OCI-LY3 (cell line): ENCODE measurements around the gene H1-8.

Experiments
- H2AFZ ChIP-seq: fragments of 200-600, 300-600 bp; shearing (Covaris generic); 2 replicates; pipeline ENCODE4 v1.6.0; 2014; ENCODE audit warnings: antibody characterized with exemption, low read depth, low read length
- H3K27ac ChIP-seq: fragments of 200-600, 300-600 bp; sonication (generic); 2 replicates; pipeline ENCODE4 v1.5.1; 2014; ENCODE audit warnings: mild to moderate bottlenecking, low read length, moderate library complexity, mixed read lengths
- H3K27me3 ChIP-seq: fragments of 200-600, 300-600 bp; sonication (generic); 2 replicates; pipeline ENCODE4 v1.6.1; 2014; ENCODE audit warnings: low read depth, low read length, mixed read lengths
- H3K36me3 ChIP-seq: fragments of 200-600, 300-600 bp; sonication (generic); replicated peaks from 2 replicates; pipeline ENCODE3; 2014; ENCODE audit warnings: low read depth, low read length, mixed read lengths
- H3K4me1 ChIP-seq: fragments of 300-600, 200-600 bp; sonication (generic); 2 replicates; pipeline ENCODE4 v1.6.1; 2014; ENCODE audit warnings: low read length, mixed read lengths
- H3K4me2 ChIP-seq: fragments of 200-600, 300-600 bp; sonication (generic); 2 replicates; pipeline ENCODE4 v1.6.1; 2014; ENCODE audit warnings: low read length, mixed read lengths
- H3K4me3 ChIP-seq: fragments of 300-600, 200-600 bp; sonication (generic); 2 replicates; pipeline ENCODE4 v1.5.1; 2014; ENCODE audit warnings: antibody characterized with exemption, mild to moderate bottlenecking, low read length, moderate library complexity
- H3K79me2 ChIP-seq: fragments of 300-600, 200-600 bp; shearing (Covaris generic); 2 replicates; pipeline ENCODE4 v1.6.1; 2014; ENCODE audit warnings: mild to moderate bottlenecking, low read length, mixed read lengths
- H3K9ac ChIP-seq: fragments of 300-600, 200-600 bp; shearing (Covaris generic); 2 replicates; pipeline ENCODE4 v1.6.0; 2014; ENCODE audit warnings: mild to moderate bottlenecking, low read length, moderate library complexity
- H3K9me3 ChIP-seq: fragments of 200-600, 300-600 bp; shearing (Covaris generic); 2 replicates; pipeline ENCODE4 v1.6.1; 2014; ENCODE audit warnings: low read length, mixed read lengths; ENCODE audit not compliant: insufficient read depth
- H4K20me1 ChIP-seq: fragments of 200-600, 300-600 bp; sonication (generic); 2 replicates; pipeline ENCODE4 v1.6.1; 2016; ENCODE audit warnings: low read length, mixed read lengths; ENCODE audit not compliant: insufficient read depth
- CTCF ChIP-seq: fragments of 200-600, 300-600 bp; sonication (generic); IDR thresholded peaks from 2 replicates; pipeline ENCODE4 v1.5.1; 2014; ENCODE audit warnings: antibody characterized with exemption, low read length, low read depth
- EZH2phosphoT487 ChIP-seq: fragments of 200-600 bp; shearing (Covaris generic); IDR thresholded peaks from 2 replicates; pipeline ENCODE4 v1.6.1; 2018; ENCODE audit warnings: antibody characterized with exemption, mixed run types, low read depth

Gene H1-8

GRCh38 chr3:129564981-129565644 lies 22.1 kb downstream of the H1-8 start:
- no peaks in the 10 kb centered on the region for H3K79me2 ChIP-seq
- H3K9ac ChIP-seq, result no peak overlapping the region
- H4K20me1 ChIP-seq, result no peaks in the 10 kb centered on the region
- no peaks in the 10 kb centered on the region for H3K27me3 ChIP-seq
- no peak for TF ChIP-seq EZH2phosphoT487
- TF ChIP-seq CTCF, result no peak
- H3K4me1 ChIP-seq, result no peaks in the 10 kb centered on the region
- H3K9me3 ChIP-seq, result no peaks in the 10 kb centered on the region
- H3K4me2 ChIP-seq, result no peak overlapping the region
- H3K36me3 ChIP-seq, result no peaks in the 10 kb centered on the region
- H2AFZ ChIP-seq, result no peak overlapping the region
- H3K27ac ChIP-seq, result no peak overlapping the region
- no peak overlapping the region for H3K4me3 ChIP-seq

- no peaks in the 10 kb centered on the region for H3K79me2 ChIP-seq
- H2AFZ ChIP-seq, result no peak overlapping the region
- H3K4me2 ChIP-seq, result no peak overlapping the region
- no peaks in the 10 kb centered on the region for H3K27me3 ChIP-seq
- H3K9ac ChIP-seq, result no peak overlapping the region
- H3K4me1 ChIP-seq, result no peaks in the 10 kb centered on the region
- TF ChIP-seq CTCF, result no peak
- TF ChIP-seq EZH2phosphoT487, result no peak
- no peak overlapping the region for H3K27ac ChIP-seq
- no peaks in the 10 kb centered on the region for H3K9me3 ChIP-seq
- H3K36me3 ChIP-seq, result no peaks in the 10 kb centered on the region
- H3K4me3 ChIP-seq, result no peak overlapping the region
- H4K20me1 ChIP-seq, result no peaks in the 10 kb centered on the region
Observed at GRCh38 chr3:129565902-129566301, 22.9 kb downstream of the H1-8 start.

- no peaks in the 10 kb centered on the region for H3K36me3 ChIP-seq
- no peak overlapping the region for H3K4me2 ChIP-seq
- H3K4me1 ChIP-seq, result no peaks in the 10 kb centered on the region
- no peak overlapping the region for H3K4me3 ChIP-seq
- H3K9ac ChIP-seq, result no peak overlapping the region
- no peaks in the 10 kb centered on the region for H3K27me3 ChIP-seq
- no peaks in the 10 kb centered on the region for H3K79me2 ChIP-seq
- no peaks in the 10 kb centered on the region for H3K9me3 ChIP-seq
- H4K20me1 ChIP-seq, result no peaks in the 10 kb centered on the region
- H2AFZ ChIP-seq, result no peak overlapping the region
- no peak overlapping the region for H3K27ac ChIP-seq
- TF ChIP-seq CTCF (no peak), EZH2phosphoT487 (no peak)
Observed at GRCh38 chr3:129567176-129567705, 24.3 kb downstream of the H1-8 start.

- H2AFZ ChIP-seq, result no peak overlapping the region
- no peaks in the 10 kb centered on the region for H3K79me2 ChIP-seq
- H3K4me1 ChIP-seq, result no peaks in the 10 kb centered on the region
- H3K4me2 ChIP-seq, result no peak overlapping the region
- H3K27ac ChIP-seq, result no peak overlapping the region
- H3K27me3 ChIP-seq, result no peaks in the 10 kb centered on the region
- no peak overlapping the region for H3K4me3 ChIP-seq
- TF ChIP-seq CTCF, result no peak
- no peak for TF ChIP-seq EZH2phosphoT487
- H4K20me1 ChIP-seq, result no peaks in the 10 kb centered on the region
- H3K9ac ChIP-seq, result no peak overlapping the region
- H3K36me3 ChIP-seq, result no peaks in the 10 kb centered on the region
- no peaks in the 10 kb centered on the region for H3K9me3 ChIP-seq
Observed at GRCh38 chr3:129567939-129568338, 25.0 kb downstream of the H1-8 start.
